ENCODE results near the gene MARS1. TPM values are rescaled to one million over a fixed set of nuclear protein-coding genes. Genes with fewer than 3 reads are reported as not detected.

Gene MARS1
- total RNA-seq, 1 experiment from 2014 or later = 209 TPM

DNA sequence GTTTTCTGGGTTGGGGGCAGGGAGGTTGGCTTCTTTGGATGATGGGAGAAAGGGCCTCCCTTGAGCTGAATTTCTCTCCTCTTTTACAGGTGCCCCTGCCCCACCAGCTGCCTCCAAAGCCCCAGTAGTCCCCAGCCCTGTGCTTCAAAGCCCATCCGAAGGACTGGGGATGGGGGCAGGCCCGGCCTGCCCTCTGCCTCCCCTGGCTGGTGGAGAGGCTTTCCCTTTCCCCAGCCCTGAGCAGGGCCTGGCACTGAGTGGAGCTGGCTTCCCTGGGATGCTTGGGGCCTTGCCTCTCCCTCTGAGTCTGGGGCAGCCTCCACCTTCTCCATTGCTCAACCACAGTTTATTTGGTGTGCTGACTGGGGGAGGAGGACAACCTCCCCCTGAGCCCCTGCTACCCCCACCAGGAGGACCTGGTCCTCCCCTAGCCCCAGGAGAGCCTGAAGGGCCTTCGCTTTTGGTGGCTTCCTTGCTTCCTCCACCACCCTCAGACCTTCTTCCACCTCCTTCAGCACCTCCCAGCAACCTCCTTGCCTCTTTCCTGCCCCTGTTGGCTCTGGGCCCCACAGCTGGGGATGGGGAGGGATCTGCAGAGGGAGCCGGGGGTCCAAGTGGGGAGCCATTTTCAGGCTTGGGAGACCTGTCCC is 38.7 kb downstream of the MARS1 start:
- H3K9me3 ChIP-seq (ENCODE audit: low read length) = no peaks in the 10 kb centered on the region
- intact Hi-C loops (cut with micrococcal nuclease) = no loop called here
- H3K79me2 ChIP-seq (ENCODE audit: low read length) = peaks cover 24% of the 10 kb centered on the region
- no peak overlapping the region for H3K4me2 ChIP-seq (ENCODE audit: low read length)
- no peaks in the 10 kb centered on the region for H4K20me1 ChIP-seq (ENCODE audit: low read length)
- no peaks in the 10 kb centered on the region for H3F3A ChIP-seq (ENCODE audit: low read length, unreplicated experiment)
- H2AFZ ChIP-seq (ENCODE audit: low read length) = no peak overlapping the region
- ChIA-PET POLR2A (ENCODE audit: unreplicated experiment) (no interaction called here), CTCF (no interaction called here)
- H3K36me3 ChIP-seq (ENCODE audit: low read depth, low read length) = peaks cover 36% of the 10 kb centered on the region
- no peak overlapping the region for H3K9ac ChIP-seq (ENCODE audit: low read length)
- H3K27me3 ChIP-seq (ENCODE audit: low read length) = no peaks in the 10 kb centered on the region
- H3K27ac ChIP-seq (ENCODE audit: low read length) = no peak overlapping the region
- no TSS peak for BruUV-seq (replicated peaks)
- H3K4me1 ChIP-seq (ENCODE audit: insufficient read depth, low read length) = peaks cover 24% of the 10 kb centered on the region
- DNase-seq (no peak), ATAC-seq (no peak)
- TF ChIP-seq EZH2phosphoT487 (IDR thresholded peaks at IDR 0.05; ENCODE audit: borderline replicate concordance, low read length) = no peak
- TF ChIP-seq, protein P1, sequence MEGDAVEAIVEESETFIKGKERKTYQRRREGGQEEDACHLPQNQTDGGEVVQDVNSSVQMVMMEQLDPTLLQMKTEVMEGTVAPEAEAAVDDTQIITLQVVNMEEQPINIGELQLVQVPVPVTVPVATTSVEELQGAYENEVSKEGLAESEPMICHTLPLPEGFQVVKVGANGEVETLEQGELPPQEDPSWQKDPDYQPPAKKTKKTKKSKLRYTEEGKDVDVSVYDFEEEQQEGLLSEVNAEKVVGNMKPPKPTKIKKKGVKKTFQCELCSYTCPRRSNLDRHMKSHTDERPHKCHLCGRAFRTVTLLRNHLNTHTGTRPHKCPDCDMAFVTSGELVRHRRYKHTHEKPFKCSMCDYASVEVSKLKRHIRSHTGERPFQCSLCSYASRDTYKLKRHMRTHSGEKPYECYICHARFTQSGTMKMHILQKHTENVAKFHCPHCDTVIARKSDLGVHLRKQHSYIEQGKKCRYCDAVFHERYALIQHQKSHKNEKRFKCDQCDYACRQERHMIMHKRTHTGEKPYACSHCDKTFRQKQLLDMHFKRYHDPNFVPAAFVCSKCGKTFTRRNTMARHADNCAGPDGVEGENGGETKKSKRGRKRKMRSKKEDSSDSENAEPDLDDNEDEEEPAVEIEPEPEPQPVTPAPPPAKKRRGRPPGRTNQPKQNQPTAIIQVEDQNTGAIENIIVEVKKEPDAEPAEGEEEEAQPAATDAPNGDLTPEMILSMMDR (conservative IDR thresholded peaks at IDR 0.05; ENCODE audit: low read depth, low read length) = no peak
- no peak for TF ChIP-seq EZH2 (IDR thresholded peaks at IDR 0.05; ENCODE audit: low read length, unreplicated experiment)
- no peaks in the 10 kb centered on the region for H3K9me2 ChIP-seq (replicated peaks; ENCODE audit: low read length)
- H3K4me3 ChIP-seq (ENCODE audit: low read length) = no peak overlapping the region

DNA sequence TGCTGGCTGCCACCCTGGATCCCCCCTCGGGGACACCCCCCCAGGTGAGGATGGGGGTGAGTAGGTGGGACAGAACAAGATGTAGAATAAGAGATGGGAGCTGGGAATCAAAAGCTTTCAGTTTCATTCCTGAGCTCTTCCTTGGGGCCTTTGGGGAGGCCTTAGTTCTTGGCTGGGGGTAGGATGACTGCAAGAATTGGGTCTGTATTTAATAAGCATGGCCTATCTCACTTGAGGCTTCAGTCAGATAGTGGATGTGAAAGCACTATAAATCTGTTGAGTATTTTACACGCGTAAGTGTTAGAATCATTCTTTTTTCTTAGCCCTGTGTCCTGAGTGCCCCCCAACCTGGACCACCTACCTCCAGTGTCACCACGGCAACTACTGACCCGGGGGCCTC is 39.3 kb downstream of the MARS1 start:
- Histone ChIP-seq H3K36me3 (ENCODE audit: low read depth, low read length) (peaks cover 36% of the 10 kb centered on the region), H3K9me2 (replicated peaks; ENCODE audit: low read length) (no peaks in the 10 kb centered on the region), H3K27ac (ENCODE audit: low read length) (no peak overlapping the region), H3K27me3 (ENCODE audit: low read length) (no peaks in the 10 kb centered on the region), H2AFZ (ENCODE audit: low read length) (no peak overlapping the region), H3F3A (ENCODE audit: low read length, unreplicated experiment) (no peaks in the 10 kb centered on the region), H3K4me1 (ENCODE audit: insufficient read depth, low read length) (peaks cover 18% of the 10 kb centered on the region), H3K9ac (ENCODE audit: low read length) (no peak overlapping the region), H3K4me2 (ENCODE audit: low read length) (no peak overlapping the region), H3K9me3 (ENCODE audit: low read length) (no peaks in the 10 kb centered on the region), H4K20me1 (ENCODE audit: low read length) (no peaks in the 10 kb centered on the region), H3K4me3 (ENCODE audit: low read length) (no peak overlapping the region), H3K79me2 (ENCODE audit: low read length) (peaks cover 24% of the 10 kb centered on the region)
- intact Hi-C loops (cut with micrococcal nuclease) = no loop called here
- TF ChIP-seq EZH2phosphoT487 (IDR thresholded peaks at IDR 0.05; ENCODE audit: borderline replicate concordance, low read length) (no peak), EZH2 (IDR thresholded peaks at IDR 0.05; ENCODE audit: low read length, unreplicated experiment) (no peak)
- TF ChIP-seq, protein P1 (conservative IDR thresholded peaks at IDR 0.05; ENCODE audit: low read depth, low read length) = no peak
- BruUV-seq (replicated peaks) = no TSS peak
- no peak for ATAC-seq
- DNase-seq = no peak
- POLR2A ChIA-PET (ENCODE audit: unreplicated experiment) = no interaction called here
- CTCF ChIA-PET = no interaction called here

GRCh38 chr12:57528176-57528575 is 40.3 kb downstream of the MARS1 start:
- no peak for ATAC-seq
- no peak for TF ChIP-seq EZH2 (IDR thresholded peaks at IDR 0.05; ENCODE audit: low read length, unreplicated experiment)
- TF ChIP-seq, protein P1 (conservative IDR thresholded peaks at IDR 0.05; ENCODE audit: low read depth, low read length) = no peak
- no peak for TF ChIP-seq EZH2phosphoT487 (IDR thresholded peaks at IDR 0.05; ENCODE audit: borderline replicate concordance, low read length)
- no peaks in the 10 kb centered on the region for H4K20me1 ChIP-seq (ENCODE audit: low read length)
- H3K27me3 ChIP-seq (ENCODE audit: low read length) = no peaks in the 10 kb centered on the region
- peaks cover 16% of the 10 kb centered on the region for H3K4me1 ChIP-seq (ENCODE audit: insufficient read depth, low read length)
- CTCF ChIA-PET = interaction anchor here (0.6 kb wide), 1 partner anchor 56 kb away, joined by 6 read pairs; no protein-coding TSS in a partner anchor
- DNase-seq = no peak
- H3K9ac ChIP-seq (ENCODE audit: low read length) = no peak overlapping the region
- H2AFZ ChIP-seq (ENCODE audit: low read length) = no peak overlapping the region
- H3K9me2 ChIP-seq (replicated peaks; ENCODE audit: low read length) = no peaks in the 10 kb centered on the region
- H3K4me2 ChIP-seq (ENCODE audit: low read length) = no peak overlapping the region
- no peaks in the 10 kb centered on the region for H3F3A ChIP-seq (ENCODE audit: low read length, unreplicated experiment)
- H3K4me3 ChIP-seq (ENCODE audit: low read length) = no peak overlapping the region
- peaks cover 44% of the 10 kb centered on the region for H3K36me3 ChIP-seq (ENCODE audit: low read depth, low read length)
- H3K27ac ChIP-seq (ENCODE audit: low read length) = no peak overlapping the region
- BruUV-seq (replicated peaks) = no TSS peak
- peaks cover 23% of the 10 kb centered on the region for H3K79me2 ChIP-seq (ENCODE audit: low read length)
- intact Hi-C loops (cut with micrococcal nuclease) = no loop called here
- POLR2A ChIA-PET (ENCODE audit: unreplicated experiment) = no interaction called here
- H3K9me3 ChIP-seq (ENCODE audit: low read length) = no peaks in the 10 kb centered on the region
